ENCODE measurements around the gene CNOT6.
"Not testable (repeated sequence)": the region's sequence is repeated elsewhere in the genome, so short reads cannot be mapped to it uniquely, and the experiment has no call there.

CNOT6 gene

DNA sequence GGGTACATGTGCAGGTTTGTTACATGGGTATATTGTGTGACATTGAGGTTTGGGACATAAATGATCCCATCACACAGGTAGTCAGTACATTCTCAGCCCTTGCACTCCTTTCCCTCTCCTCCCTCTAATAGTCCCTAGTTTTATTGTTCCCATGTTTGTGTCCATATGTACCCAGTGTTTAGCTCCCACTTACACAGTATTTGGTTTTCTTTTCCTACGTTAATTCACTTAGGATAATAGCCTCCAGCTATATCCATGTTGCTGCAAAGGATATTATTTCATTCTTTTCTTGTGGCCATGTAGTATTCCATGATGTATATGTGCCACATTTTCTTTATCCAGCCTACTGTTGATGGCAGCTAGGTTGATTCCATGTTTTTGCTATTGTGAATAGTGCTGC, 27.4 kb downstream of the CNOT6 start:
- DNase-seq: no peak

DNA sequence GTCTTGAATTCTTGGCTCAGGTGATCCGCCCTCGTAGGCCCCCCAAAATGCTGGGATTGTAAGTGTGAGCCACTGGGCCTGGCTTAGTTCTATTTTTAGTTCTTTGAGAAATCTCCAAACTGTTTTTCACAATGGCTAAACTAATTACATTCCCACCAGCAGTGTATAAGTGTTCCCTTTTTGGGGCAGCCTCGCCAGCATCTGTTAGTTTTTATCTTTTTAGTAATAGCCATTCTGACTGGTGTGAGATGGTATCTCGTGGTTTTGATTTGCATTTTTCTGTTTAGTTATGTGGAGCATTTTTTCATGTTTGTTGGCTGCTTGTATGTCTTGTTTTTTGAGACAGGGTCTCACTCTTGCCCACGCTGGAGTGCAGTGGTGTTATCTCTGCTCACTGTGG, 28.2 kb downstream of the CNOT6 start:
- DNase-seq: no peak

DNA sequence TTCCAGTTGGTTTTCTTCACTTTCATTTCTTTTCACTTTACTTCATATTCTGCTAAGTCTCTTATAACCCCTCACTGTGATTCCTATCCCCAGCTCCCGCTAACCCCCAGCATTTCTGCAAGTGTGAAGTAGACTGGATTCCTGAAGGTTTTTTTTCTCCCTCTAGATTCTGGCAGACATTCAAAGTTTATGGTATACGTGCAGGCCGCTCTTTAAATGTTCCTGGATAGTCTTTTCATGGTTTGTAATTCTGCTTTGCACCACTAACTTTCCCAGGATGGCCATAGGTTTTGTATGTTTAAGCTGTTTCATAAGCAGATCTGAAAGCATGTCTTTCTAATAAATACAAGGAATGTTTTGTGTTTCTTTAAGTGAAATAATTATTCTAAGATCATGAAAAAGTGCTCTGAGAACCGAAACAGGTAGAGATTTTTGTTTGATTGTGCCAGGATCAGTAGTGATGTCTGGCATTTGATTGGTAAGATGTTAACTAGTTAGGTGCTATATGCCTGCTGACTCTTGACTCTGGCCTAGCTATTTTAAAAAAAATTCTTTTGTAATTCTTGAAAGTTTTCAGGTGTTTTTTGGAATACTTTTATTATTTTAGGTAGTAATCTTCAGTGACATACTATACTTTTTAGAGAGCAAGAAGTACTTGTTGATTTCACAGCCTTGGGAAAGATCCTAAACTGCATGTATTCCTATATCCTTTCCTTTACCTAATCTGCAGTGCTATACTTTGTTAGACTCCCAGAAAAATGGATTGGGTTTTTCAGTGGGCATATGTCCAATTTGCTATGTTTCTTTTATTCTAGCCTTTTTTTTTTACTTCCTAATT, 29.7 kb downstream of the CNOT6 start:
- DNase-seq: no peak

DNA sequence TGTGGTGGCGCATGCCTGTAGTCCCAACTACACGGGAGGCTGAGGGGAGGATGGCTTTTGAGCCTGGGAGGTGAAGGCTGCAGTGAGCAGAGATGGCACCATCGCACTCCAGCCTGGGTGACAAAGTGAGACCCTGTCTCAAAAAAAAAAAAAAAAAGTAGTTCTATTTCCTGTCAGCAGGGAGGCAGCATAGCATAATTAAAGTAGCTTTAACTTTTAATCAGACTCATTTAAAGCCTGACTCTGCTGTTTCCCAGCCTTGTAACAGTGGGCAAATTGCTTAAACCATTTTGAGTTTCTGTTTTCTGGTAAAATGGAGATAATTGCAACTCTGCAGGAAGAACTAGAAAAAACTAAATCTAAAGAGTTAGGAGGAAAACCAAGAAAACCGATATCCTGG, 31.2 kb downstream of the CNOT6 start:
- DNase-seq: no peak

DNA sequence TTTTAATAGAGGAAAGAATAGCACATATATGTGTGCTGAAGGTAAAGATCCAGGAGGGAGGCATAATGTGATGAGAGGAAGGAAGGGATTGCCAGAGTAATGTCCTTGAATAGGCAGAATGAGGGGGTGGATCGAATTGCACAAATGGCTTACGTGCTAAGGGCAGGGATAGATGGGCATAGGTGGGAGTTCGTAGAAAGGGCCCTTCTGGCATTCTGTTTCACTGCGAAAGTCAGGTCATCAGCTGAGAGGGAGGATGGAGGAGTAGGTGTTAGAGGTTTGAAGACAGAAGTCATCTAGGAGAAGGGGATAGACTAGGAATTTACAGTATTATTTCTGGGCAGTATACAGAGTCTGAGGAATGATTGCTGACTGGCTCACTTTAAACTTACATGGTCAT, 32.1 kb downstream of the CNOT6 start:
- no peak for DNase-seq

DNA sequence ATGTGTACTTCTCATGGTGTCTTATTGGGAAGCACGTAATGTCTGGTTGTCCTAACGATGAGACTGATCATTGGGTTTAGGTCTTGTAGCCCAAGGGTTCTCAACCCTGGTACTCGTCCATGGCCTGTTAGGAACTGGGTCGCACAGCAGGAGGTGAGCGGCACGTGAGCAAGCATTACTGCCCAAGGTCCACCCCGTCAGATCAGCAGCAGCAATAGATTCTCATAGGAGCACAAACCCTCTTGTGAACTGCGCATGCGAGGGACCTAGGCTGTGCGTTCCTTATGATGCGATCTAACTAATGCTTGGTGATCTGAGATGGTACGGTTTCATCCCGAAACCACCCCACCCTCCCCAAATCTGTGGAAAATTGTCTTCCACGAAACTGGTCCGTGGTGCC, 33.5 kb downstream of the CNOT6 start:
- no peak for DNase-seq

DNA sequence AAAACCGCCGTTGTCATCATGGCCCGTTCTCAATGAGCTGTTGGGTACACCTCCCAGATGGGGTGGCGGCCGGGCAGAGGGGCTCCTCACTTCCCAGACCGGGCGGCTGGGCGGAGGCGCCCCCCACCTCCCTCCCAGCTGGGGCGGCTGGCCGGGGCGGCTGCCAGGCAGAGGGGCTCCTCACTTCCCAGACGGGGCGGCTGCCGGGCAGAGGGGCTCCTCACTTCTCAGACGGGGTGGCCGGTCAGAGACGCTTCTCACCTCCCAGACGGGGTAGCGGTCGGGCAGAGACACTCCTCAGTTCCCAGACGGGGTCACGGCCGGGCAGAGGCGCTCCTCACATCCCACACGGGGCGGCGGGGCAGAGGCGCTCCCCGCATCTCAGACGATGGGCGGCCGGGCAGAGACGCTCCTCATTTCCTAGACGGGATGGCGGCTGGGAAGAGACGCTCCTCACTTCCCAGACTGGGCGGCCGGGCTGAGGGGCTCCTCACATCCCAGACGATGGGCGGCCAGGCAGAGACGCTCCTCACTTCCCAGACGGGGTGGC, 36.9 kb downstream of the CNOT6 start:
- not testable (repeated sequence) for DNase-seq

DNA sequence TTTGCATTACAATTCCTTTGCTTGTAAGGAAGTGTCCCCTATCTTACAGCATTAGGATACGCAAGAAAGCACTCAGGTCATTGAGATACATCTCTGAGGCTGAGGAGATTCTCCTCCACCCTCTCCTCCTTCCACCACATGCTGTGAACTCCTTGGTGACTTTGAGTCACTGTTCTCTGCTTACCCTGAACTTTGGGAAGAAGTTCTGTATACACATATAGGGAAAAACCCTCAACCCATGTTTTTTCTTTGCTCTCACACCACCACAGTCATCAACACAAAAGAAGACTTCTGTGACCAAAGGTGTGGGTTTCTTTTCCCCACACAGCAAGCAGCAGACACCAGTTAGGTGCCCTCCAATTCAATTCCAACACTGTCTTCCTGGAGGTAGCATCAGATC, 38.1 kb downstream of the CNOT6 start:
- no peak for DNase-seq

DNA sequence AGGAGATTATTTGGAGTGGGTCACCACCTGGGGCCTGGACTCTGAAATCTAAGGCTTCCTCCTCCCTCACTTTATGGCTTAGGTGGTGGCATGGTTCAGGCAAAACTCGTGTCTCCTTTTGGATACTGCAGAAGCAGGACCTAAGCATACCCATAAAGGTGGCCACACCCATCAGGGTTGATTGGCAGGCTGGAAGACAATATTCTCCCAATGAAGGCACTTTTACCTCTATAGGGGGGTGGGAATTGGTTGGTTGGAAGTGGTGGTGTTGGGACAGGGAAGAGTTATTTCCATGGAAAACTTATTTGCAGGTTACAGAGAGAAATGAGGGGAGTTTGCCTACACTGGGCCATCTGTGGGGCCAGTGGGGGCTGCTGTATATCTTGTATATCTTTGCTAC, 39.7 kb downstream of the CNOT6 start:
- no peak for DNase-seq

DNA sequence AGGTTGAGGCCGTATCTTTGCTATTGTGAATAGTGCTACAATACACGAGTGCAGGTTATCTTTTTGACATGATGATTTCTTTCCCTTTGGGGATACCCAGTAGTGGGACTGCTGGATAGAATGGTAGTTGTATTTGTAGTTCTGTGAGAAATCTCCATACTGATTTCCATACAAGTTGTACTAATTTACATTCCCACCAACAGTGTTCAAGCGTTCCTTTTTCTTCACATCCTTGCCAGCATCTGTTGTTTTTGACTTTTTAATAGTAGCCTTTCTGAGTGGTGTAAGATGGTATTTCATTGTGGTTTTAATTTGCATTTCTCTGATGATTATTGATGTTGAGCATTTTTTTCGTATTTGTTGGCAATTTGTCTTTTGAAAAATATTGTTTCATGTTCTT, 41.4 kb downstream of the CNOT6 start:
- DNase-seq: no peak

DNA sequence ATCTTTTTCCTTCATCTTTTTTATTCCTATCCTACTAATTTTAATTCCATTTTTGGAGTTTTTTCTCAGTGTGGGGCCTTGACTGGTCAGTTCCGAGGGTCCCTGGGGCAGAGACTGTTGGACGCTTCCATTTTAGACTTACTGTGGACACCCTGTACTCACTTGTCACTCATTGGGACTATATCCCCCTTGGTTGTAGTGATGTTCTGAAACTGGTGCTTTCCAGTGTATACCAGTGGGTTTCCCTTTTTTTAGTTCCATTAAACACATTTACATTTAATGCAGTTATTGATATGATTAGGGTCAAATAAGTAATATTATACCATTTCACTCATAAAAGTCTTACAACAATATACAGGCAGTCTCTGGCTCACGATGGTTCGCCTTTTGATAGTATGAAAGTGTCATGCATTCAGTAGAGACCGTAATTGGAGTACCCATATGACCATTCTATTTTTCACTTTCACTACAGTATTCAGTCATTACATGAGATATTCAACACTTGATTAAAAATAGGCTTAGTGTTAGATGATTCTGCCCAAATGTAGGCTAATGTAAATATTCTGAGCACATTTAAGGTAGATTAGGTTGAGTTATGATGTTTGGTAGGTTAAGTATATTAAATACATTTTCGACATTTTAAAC, 46.0 kb downstream of the CNOT6 start:
- no peak for DNase-seq

DNA sequence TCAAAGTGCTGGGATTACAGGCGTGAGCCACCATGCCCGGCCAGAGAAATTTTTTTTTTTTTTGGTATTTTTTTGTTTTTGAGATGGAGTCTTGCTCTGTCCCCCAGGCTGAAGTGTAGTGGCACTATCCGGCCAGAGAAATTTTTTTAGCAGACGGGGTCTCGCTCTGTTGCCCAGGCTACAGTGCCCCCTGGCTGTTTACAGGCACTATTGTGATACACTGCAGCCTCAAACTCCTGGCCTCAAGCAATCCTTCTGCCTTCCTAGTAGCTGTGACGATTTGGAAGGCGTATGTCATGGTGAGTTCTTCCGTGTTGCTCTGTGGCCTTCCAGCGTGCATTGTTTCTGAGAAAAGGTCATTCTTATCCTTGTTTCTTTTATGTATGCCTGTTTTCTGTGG, 47.5 kb downstream of the CNOT6 start:
- DNase-seq: no peak

DNA sequence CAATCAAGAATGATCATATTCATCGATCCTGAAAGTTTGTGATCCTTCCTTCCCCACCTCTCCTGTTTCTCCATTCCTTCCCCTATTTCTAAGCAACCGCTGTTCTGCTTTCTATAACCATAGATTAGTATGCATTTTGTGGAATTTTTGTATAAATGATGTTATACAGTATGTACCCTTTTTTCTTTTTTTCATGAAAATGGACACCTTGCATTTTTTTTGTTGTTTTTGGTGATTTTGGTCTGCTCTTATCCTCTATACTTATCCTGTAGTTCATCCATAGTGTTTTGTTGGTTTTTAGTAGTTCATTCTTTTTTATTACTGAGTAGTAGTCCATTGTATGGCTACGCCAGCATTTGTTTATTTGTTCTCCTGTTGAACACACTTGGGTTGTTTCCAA, 51.1 kb downstream of the CNOT6 start:
- DNase-seq: no peak

DNA sequence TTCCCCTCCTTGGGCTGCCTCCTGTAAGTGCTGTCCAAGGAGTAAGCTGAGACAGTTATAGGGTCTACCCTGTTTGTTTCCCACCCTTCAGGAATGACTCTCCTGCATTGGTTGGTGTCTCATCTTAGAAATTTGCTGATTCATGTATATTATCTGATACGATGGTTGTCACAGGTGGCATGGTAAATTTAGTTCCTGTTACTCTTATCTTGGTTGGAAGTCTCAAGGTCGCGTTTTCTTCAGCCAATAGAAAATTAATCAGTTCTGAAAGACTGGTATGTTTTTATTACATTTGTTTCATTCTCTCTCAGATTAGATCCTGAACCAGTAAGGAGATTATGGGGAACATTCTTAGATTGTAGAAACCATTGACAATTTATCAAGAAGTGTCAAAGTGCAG, 54.4 kb downstream of the CNOT6 start:
- no peak for DNase-seq

DNA sequence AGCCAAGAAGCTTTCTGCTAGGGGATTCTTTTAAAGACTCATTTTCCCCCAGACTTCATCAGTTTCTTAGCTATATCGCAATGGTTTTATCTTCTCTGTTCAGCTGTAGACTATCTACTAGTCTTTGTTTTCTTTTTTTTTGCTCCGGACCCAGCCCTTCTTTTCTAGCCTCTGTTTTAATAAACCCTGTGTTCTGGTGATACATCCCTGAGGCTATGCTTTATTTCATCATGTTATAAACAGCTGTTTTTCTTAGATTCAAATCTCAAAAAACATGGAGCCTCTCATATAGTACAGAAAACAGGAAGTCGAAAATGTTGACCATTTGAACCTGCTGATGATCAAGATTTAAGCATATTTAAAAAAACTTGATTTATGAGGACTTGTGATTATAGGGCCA, 59.4 kb downstream of the CNOT6 start:
- DNase-seq: no peak

DNA sequence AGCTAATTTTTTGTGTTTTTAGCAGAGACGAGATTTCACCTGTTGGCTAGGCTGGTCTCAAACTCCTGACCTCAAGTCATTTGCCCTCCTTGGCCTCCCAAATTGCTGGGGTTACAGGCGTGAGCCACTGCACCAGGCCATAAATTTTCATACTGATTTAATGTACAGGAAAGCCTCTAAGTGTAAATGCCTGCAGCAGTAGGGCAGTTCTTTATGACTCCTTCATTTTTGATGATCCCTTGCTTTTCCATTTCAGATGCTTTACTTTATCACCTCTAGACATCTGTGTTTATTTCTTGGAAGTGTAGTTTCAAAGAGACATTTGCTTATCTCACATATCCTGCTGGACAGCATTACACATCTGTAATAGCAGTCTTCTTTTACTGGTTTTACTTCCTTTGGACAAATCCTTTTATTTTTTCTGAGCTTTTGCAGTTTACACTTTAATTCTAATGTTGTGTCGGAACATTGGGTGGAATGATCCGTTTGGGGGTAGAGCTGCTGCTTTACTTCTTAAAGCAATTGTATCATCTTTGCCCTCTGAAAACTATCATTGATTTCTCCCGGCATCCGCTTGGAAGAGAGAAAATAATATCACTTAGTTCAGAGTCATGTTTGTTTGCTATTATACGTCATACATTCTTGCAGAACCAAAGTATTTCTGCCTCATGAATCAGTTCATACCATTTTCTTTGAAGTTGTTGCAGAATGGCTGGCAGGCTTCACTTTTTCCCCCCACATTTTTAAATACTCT, 61.2 kb downstream of the CNOT6 start:
- no peak for DNase-seq

DNA sequence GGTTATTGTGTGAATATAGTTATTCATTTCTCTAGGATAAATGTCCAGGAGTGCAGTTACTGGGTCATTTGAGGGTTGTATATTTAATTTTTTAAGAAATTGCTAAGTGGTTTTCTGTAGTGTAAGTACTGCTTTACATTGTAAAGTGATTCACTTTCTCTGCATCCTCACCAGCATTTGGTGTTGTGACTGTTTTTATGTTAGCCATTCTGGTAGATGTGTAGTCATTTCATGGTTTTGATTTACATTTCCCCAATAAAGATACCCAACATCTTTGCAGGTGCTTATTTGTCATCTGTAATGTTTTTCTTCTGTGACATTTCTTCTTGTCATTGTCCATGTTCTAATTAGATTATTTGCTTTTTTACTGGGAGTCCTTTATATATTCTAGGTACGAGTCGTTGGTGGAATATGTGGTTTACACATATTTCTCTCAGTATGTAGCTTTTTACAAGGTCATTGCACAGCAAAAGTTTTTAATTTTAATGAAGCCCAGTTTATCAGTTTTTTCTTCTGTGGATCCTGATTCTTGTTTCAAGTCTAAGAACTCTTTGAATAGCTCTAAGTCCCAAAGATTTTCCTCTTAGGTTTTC, 63.1 kb downstream of the CNOT6 start:
- DNase-seq: no peak

DNA sequence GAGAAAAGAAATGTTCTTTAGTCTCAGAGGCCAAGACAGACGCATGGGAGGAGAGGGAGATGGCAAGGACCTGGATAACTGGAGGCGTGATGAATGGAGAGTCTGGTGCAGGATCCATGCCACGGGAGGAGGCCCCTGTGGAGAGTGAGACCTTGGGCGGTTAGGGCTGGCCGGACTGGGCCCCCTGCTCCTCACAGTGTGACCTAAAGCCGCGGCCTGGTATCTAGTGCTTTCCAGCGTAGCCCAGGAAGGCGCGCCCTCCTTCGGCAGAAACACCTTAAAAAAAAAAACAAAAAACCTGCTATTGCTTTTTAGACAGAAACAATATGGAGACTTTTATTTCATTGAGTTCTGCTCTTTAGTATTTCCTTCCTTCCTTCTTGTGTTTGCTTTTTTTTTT, 64.1 kb downstream of the CNOT6 start:
- no peak for DNase-seq

DNA sequence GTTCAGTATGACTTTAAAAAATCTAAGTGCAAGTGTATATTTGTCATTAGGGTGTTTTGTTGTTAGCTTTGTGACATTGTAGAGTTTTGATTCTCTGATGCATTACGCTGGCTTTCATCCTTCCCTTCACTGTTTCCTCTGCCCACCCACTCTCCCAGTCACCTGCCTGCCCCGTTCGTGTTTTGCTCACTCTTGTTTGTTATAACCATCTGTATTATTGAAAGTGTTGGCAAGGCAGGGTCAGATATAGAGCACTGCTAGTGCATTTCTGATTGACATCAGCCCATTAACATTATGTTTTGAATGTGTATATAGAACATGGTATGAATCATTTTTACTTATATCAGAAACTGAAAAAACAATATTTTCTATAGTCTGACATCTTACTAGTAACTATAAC, 69.8 kb downstream of the CNOT6 start:
- no peak for DNase-seq

DNA sequence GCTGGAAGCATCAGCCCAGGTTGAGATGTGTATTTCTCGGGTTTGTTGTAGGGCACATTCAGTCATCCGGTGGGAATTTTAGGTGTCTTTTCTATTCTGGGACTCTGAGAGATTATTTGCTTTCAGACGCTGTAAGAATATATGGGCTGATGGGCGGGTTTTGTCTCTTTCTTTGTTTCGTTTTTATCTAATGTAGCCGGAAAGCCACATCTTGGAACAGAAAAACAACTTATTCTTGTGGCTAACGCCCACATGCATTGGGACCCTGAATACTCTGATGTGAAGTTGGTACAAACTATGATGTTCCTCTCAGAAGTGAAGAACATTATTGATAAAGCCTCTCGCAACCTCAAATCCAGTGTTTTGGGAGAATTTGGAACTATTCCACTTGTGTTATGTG, 74.7 kb downstream of the CNOT6 start:
- no peak for DNase-seq

DNA sequence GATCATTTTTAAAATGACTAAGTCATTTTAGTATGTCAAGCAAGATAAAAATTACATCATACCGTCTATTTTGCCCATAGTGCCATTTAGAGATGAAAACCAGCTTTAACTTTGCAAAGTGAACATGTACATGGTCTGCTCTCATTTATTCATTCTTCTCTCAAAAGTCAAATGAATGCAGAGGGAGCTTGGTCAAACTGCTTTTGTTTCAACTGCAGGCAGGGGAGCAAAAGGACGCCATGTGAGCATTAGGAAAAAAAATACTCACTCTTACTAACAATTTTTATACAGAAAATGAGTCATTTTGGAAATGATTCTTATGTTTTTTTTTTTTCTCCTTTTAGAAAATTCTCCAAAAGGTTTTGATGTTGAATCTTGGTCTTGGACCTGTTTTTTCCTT, 81.4 kb downstream of the CNOT6 start:
- no peak for DNase-seq

DNA sequence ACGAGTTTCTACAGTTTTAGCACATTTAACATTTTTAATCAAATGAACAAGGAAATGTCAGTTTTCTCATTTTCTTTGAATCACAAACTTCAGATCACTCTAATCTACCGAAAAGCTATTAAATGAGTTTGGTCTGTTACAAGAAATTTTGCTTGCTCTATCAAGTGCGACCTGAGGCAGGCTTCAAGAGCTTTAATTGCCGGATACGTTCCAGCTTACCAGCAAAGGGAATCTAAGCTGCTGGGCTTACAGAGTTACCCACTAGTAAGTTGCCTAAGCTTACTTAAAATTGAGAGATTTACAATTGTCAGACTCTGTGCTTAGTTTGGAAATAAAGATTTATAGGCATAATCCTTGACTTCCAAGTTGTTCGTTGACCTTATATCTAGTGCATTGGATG, 86.5 kb downstream of the CNOT6 start:
- DNase-seq: no peak

DNA sequence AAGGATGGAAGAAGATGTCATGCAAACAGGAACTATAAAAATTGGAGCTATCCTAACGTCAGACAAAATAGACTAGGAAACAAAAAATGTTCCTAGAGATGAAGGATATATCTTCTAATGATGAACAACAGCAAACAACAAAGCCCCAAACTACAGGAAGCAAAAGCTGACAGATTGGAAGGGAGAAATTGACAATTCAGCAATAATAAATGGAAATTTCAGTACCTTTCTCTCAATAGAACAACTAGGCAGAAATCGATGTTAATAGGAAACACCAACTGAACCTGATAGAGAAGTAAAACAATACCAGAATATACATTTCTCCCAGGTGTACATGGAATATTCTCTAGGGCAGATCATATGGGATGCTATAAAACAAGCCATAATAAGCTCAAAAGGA, 89.6 kb downstream of the CNOT6 start:
- DNase-seq: no peak

All from NCI-H1048 (cell line).